ENCODE measurements around the gene BOLA2B.
"Not testable (repeated sequence)": the region's sequence is repeated elsewhere in the genome, so short reads cannot be mapped to it uniquely, and the experiment has no call there.

The BOLA2B gene

GRCh38 chr16:30193615-30194014 is at the start of gene BOLA2B, which contains the start of gene SLX1A:
Gene BOLA2B, minus strand, starts transcription at chr16:30193666. Its CDS starts 71 bp downstream, at chr16:30193595.
Gene SLX1A, plus strand, starts transcription at chr16:30193875. Its CDS starts 210 bp downstream, at chr16:30194085.
- DNase-seq (ENCODE audit: low read depth): not testable (repeated sequence)

- DNase-seq (ENCODE audit: low read depth): not testable (repeated sequence)
Observed at GRCh38 chr16:30217082-30217481, 23.6 kb upstream of the BOLA2B start.

GRCh38 chr16:30211414-30211813 is 17.9 kb upstream of the BOLA2B start:
- not testable (repeated sequence) for DNase-seq (ENCODE audit: low read depth)

DNA sequence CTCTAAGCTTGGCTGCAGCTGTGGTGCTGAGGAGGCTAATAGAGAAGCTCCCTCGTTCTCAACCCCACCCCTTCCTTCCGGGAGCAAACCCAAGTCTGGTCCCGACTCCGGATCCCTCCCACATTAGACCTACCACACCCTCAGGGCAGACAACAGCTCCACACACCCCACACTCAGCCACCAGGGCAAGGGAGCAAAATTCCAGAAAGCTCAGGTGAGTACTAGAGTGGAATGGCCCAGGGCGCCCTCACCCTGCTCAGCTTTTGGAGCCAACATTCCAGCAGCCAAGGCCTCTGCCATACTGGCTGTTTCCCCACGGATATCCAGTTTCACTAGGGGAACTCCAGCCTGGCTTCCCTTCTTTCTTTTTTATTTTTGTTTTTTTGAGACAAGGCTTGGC is 15.6 kb upstream of the BOLA2B start:
- DNase-seq (ENCODE audit: low read depth): not testable (repeated sequence)

- not testable (repeated sequence) for DNase-seq (ENCODE audit: low read depth)
Observed at GRCh38 chr16:30207063-30207704, 13.7 kb upstream of the BOLA2B start.

DNA sequence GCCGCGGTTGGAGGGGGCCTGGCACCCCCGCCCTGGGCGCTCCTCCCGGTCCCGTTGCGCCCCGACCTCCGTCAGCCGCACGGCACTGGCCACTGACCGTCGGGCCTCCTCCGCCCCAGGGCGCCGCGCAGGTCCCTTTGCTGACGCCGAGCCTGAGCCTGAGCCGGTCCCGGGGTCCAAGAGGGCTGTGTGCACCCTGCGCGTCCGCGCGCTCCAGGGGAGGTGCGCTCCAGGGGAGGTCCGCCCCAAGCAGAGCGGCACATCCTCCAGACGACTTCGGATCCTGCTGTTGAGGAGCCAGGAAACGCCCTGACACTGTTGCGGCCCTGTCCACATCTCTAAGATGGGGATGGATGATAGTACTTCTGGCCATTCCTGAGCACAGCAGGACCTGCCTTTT is 12.8 kb upstream of the BOLA2B start:
- DNase-seq (ENCODE audit: low read depth): not testable (repeated sequence)

DNA sequence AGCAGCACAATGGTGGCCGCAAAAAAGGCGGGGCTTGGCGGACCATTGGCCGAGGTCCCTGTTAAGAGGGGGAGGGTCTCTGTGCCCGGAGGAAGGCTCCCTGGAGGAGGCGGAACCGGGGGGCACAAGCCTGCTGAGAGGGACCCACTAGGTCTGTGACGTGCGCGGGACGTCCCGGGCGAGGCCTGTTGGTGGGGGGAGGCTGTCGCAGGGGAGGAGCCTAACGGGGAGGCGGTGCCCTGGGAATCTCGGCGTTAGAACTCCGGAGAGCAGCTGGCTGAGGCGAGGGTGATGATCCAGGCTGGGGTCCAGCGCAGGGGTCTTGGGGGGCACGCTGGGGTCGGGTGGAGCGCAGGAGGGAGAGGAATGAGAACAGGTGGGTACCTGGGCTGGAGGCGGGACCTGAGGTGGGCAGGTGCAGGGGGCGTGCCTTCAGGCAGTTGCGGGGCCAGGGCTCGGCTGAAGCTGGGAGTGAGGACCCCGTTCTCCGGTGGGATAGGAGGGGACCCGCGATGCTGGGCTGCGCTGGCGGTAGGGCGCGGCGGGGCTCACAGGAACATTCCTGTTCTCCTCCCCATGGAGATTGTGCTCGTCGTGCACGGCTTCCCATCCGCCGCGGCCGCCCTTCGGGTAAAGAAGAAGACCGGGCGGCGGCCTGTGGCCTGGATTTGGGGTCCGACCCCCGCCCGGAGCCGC is 12.2 kb upstream of the BOLA2B start:
- not testable (repeated sequence) for DNase-seq (ENCODE audit: low read depth)

GRCh38 chr16:30199608-30200343 is 6.3 kb upstream of the BOLA2B start:
- DNase-seq (ENCODE audit: low read depth): not testable (repeated sequence)

- not testable (repeated sequence) for DNase-seq (ENCODE audit: low read depth)
Observed at GRCh38 chr16:30199049-30199448, 5.6 kb upstream of the BOLA2B start, which contains the start of gene SULT1A3. Gene SULT1A3, plus strand, starts transcription at chr16:30199255. Its CDS starts 1,474 bp downstream, at chr16:30200729.

- not testable (repeated sequence) for DNase-seq (ENCODE audit: low read depth)
Observed at GRCh38 chr16:30197001-30197400, 3.5 kb upstream of the BOLA2B start.

DNA sequence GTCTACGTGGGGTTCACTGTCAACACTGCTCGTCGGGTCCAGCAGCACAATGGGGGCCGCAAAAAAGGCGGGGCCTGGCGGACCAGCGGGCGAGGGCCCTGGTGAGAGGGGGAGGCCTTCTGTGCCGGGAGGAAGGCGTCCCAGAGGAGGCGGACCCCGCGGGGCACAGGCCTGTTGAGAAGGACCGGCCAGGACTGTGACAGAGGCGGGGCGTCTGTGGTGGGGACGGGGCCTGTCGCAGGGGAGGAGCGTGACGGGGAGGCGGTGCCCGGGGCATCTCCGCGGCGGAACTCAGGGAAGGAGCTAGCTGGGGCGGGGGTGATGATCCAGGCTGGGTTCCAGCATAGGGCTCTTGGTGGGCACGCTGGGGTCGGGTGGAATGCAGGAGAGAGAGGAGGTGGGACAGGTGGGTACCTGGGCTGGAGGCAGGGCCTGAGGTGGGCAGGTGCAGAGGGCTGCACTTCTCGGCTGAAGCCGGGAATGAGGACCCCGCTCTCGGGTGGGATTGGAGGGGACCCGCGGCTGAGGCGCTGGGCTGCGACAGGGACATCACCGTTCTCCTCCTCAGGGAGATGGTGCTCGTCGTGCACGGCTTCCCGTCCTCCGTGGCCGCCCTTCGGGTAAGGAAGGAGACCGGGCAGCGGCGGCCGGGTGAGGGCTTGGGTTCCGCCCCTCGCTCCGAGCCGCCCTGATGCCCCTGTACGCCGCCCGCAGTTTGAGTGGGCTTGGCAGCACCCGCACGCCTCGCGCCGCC is 883 bp upstream of the BOLA2B start:
- DNase-seq (ENCODE audit: low read depth): not testable (repeated sequence)

DNA sequence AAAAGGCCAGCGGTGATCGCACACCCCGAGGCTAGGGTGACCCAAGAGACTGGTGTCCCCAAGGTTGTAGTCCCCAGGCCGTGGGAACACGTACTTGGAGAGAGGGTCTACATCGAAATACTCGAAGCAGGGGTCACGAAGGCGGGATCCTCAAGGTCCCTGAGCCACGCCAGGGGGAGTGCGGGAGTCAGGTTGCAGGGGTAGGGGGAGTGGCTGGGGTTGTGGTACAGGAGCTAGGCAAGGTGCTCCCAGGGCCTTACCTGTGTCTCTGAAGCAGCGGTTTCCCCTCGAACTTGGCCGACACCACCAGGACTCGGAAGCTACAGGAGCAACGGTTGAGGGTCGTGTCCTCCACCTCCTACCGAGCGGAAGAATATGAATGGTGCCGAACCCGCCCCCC is 368 bp downstream of the BOLA2B start:
- not testable (repeated sequence) for DNase-seq (ENCODE audit: low read depth)

DNA sequence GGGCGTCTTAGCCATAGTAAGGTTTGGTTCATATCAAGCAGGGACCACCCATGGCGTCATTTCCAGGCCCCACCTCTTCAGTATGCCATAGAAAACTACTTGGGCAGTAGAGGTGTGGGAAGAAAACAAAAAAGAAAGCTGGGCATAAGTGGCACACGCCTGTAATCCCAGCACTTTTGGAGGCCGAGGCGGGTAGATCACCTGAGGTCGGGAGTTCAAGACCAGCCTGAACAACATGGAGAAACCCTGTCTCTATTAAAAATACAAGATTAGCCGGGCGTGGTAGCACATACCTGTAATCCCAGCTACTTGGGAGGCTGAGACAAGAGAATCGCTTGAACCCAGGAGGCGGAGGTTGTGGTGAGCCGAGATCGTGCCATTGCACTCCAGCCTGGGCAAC is 2.3 kb downstream of the BOLA2B start:
- DNase-seq (ENCODE audit: low read depth): not testable (repeated sequence)

GRCh38 chr16:30187971-30188561 is 5.4 kb downstream of the BOLA2B start:
- no peak for DNase-seq (ENCODE audit: low read depth)

DNA sequence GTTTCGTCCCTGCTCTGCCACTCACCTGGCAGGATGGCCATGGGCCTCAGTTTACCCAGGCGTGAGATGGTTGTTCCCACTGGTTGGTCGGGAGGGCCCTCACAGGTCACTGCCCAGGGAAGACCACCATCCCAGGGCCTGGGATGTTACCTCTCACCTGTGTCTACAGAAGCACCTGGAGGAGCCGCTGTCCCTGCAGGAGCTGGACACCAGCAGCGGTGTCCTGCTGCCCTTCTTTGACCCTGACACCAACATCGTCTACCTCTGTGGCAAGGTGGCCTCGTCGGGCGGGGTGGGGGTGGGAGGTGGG is 6.0 kb downstream of the BOLA2B start:
- no peak for DNase-seq (ENCODE audit: low read depth)

- no peak for DNase-seq (ENCODE audit: low read depth)
Observed at GRCh38 chr16:30186782-30187555, 6.5 kb downstream of the BOLA2B start.

DNA sequence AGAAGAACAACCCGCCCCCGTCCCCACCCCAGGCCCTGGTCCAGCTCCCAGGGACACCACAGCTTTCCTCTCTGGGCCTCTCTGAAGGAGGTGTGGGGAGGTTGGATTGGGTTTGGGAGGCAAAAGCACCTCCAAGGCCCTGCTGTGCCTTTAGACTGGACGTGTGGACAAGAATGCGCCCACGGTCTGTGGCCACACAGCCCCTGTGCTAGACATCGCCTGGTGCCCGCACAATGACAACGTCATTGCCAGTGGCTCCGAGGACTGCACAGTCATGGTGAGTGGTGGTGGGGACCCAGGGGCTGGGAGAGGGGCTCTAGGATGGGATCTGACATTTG is 7.1 kb downstream of the BOLA2B start:
- no peak for DNase-seq (ENCODE audit: low read depth)

DNA sequence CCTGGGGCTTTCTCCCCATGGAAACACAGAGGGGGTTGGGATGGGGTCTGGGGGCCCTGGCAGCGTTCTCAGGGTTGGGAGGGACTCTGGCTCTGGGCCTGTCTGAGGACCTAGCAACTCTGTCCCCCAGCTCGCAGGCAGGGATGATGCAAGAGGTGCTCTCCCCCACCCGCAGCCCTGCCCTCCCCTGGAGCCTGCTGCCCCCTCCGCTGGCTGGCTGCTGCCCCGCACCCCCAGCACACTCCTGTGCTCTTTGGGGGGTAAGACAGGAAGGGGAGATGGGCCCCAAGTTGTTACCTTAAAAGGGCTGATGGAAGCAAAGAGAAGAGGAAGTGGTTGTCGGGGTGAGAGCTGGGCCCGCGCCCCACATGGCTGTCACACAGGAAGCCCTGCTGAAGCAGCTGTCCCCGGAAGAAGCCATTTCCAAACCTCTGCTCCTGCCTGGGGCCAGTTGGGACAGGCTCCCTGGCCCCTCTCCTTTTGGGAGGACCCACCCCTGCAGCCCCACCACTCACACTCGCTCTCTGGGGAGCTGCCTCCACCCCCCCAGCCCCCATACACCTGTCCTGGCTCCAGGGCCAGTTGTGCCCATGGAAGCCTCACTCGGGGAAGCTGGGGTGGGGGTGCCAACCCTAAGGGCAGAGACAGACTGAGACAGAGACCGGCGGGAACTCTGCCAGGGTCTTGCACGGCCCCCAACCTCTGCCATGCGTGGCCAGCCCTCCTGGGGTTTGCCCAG is 7.6 kb downstream of the BOLA2B start:
- no peak for DNase-seq (ENCODE audit: low read depth)

DNA sequence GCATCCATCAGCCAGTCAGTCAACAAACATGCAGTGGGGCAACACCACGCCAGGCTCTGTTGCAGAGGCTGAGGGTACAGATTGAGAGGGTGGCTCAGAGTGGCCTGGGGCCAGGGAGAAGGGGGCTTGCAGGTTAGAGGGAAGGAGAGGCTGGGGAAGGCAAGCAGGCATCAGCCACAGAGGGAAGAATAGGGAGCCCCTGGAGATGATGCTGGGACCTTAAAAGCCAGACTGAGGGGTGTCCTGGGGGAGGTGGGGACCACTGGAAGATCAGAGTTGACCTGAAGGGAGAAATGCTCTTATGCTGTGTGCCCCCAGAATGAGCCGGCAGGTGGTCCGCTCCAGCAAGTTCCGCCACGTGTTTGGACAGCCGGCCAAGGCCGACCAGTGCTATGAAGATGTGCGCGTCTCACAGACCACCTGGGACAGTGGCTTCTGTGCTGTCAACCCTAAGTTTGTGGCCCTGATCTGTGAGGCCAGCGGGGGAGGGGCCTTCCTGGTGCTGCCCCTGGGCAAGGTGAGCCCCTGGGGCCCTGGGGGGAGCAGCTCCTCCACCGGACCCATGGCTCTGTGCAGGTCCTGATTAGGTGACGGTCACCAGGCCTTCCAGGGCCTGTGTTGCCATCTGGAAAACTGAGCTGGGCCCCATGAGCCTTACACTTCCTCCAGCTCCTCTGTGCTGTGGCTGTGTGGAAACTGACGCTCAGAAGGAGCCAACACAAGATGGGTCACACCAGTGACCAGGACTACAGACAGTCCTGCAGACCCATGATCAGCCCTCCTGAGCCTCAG is 8.4 kb downstream of the BOLA2B start:
- DNase-seq (ENCODE audit: low read depth): no peak

Data from fibroblast of the conjunctiva (primary cell).